GF-D8 (cell line): Measurements from ENCODE around the gene ZBTB16.

Source experiments
- DNase-seq: peaks from one replicate; lab custom pipeline; 2025; lab: John Stamatoyannopoulos, UW

ZBTB16 gene

DNA sequence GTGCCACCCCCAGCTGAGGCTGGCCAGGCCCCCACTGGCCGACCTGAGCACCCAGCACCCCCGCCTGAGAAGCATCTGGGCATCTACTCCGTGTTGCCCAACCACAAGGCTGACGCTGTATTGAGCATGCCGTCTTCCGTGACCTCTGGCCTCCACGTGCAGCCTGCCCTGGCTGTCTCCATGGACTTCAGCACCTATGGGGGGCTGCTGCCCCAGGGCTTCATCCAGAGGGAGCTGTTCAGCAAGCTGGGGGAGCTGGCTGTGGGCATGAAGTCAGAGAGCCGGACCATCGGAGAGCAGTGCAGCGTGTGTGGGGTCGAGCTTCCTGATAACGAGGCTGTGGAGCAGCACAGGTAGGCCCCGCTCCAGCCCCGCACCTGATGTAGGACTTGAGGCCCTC is 4.7 kb downstream of the ZBTB16 start:
- no peak for DNase-seq

DNA sequence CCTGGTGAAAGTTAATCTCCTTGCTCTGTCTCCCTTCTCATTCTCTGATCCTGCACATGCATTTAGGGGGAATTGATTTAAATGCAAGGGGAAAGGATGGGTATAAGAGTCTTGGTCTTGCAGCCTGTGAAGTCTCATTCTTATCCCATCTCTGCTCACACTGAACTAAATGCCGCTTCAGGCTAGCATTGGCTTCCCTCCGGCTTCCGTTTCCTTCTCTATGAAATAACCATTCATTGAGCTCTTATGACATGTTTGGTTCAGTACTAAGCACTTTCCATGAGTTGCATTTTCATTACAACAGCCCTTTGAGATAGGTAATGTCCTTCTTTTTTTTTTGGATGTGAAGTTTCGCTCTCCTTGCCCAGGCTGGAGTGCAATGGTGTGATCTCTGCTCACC is 5.6 kb downstream of the ZBTB16 start:
- no peak for DNase-seq

DNA sequence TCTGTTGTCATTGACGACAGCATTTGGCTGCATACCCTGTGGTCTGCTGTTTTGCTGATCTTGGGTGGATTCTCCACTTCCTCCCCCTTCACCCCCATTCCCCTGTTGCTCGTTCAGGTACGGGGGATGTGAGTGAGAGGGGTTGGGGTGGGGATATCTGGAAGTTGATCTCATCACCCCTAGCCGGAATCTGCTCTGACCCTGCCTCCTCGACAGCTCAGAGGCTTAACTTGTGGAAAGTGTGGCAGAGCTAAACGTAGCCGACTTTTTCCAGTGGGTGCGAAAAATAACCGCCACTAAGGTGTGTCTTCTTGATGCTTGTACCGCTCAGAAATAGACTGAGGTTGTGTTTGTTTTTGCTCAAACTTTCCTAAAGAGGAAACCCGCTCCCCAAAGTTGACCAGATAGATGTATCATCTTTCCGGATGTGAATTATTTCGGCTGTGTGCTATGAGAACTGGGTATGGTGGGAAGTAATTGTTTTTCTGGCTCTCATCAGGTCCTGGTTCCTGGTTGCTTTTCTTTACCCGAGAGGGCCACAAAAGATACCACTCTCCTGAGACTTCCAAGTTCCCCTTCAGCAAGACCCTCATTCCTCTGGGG is 6.6 kb downstream of the ZBTB16 start:
- DNase-seq, result no peak

GRCh38 chr11:114068327-114068726 is 8.8 kb downstream of the ZBTB16 start:
- DNase-seq, result no peak

DNA sequence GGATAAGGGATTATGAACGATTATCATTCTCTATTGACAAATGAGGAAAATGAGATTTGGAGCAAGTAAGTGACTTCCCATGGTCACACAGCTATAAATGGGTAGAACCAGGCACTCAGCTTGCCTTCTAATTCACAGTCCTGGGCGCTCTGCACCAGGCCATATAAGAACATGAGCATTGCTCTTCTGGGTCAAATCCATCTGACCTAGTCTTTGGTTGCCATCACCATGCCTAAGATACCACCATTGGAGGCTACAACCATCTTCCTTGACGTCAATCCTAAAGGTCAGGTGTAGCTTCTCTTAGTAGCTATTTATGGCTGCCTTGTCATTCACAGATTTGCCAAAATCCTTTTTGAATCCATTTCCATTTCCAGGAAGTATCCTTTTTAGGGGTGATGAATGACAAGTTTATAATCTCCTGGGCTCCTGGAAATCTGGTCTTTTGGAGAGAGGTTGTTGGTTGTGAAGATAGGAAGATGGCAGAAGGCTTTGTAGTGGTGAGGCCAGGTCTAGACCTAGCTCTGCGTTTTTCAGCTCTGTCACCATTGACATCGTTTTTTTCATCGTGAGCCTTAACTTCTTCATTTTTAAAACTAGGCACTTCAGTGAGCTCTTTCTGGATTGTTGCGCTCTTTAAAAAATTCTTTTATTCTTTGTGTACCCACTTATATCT is 11.1 kb downstream of the ZBTB16 start:
- DNase-seq, result no peak

GRCh38 chr11:114073007-114073827 is 13.7 kb downstream of the ZBTB16 start:
- DNase-seq, result peak; percentile 99

DNA sequence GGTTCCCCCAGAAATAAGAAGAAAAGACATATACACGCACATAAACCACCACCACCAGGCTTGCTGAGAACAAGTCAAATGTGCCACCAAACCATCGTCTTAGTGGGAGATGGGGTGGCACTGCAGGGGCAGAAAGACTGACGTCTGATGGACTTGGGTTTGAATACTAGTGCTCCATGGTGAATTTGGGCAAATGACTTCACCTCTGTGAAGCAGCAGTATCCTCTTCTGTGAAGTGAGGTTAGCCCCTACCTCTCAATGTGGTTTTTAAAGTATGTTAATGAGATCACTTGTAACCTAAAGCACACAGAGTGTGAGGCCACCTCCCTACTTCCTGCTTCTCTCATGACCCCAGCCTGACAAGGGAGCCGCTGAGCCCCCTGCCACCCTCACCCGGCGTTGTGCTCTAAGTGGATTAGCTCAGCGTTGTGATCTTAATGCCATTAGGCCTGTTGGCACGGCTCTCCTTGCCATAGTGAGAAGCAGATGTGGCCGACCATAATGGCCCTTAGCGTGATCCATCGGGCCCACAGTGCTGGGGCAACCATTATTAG is 14.4 kb downstream of the ZBTB16 start:
- DNase-seq, result peak; percentile 54

- DNase-seq, result no peak
These were observed 15.2 kb downstream of the ZBTB16 start for GRCh38 chr11:114074546-114075343.

DNA sequence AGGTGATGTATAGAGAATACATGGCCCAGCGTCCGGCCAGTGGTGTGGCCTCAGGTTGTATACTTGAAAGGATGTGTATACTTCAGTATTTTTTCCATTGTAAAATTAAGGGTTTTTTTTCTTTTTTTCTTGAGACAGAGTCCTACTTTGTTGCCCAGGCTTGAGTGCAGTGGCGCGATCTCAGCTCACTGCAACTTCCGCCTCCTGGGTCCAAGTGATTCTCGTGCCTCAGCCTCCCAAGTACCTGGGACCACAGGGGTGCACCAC is 15.8 kb downstream of the ZBTB16 start:
- no peak for DNase-seq

DNA sequence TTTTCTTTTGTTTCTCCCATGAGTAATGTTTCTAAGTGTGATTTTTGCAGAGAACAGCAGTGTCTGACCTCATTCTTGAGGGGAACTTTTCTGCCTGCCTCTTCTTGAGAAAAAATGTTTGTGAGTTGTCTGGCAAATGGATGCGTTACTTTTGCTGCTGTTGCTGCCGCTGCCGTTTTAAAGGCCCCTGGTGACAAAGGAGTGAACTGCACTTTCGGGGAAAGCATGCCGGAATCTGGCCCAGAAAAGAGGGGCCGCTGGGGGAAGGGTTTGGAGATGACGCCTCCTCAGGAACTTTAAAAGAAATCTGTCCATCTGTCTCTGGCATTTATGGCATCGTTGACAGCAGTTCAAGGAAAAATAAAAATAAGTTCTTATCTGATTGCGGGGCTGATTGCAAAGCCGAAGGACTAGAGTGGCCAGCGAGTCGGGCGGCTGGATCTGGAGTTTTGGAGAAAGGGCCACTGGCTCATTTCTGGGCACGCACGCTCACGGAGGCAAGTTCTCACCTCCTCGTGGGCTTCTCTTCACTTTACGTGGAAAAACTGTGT is 16.5 kb downstream of the ZBTB16 start:
- DNase-seq, result no peak

DNA sequence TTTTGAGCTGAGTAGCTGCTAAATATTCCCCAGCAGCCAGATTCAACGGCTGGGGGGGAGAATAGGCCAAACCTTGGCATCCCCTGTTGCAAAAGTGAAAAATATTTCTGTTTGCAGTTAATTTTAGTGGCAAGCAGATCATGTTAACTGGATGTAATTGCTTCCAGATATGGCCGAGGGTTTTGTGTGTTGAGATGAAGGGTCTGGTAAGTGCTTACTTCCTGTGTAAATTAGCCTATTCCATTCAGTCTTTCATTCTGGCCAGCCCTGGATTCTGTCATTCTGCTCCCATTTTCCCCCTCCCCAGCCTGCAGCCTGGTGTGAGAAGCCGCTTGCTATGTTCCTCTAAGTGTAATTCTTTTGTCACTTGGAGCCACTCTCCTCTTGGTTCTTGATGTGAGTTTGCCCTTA is 17.4 kb downstream of the ZBTB16 start:
- DNase-seq, result peak; percentile 71

- peak; percentile 97 for DNase-seq
These were observed 18.2 kb downstream of the ZBTB16 start for GRCh38 chr11:114077482-114078305.

GRCh38 chr11:114078423-114078822 is 18.9 kb downstream of the ZBTB16 start:
- DNase-seq, result no peak

DNA sequence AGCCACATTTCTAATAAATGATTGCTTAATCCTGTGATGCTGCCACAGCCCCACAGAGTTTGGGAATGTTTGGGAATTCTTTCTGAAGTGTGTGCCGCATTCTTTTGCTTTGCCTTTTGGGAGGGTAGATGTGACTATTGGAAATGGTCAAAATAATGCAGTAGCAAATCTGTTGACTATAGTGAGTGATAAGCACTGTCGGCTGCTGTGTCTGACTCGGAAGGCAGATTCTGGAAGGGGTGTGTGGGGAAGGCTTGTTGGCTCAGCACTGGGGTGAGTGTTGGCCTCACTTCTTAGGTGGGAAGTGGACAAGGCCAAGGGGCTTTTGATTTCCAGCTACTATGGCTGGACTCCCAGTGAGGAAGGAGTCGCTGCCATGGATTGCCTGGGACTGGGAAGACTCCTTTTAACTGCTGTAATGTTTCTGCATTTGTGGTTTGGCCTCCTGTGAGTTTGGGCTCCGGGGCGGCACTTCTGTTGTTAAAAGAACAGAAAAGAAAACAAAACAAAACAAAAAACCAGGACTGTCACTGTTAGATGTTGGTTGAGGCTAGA is 20.1 kb downstream of the ZBTB16 start:
- no peak for DNase-seq

DNA sequence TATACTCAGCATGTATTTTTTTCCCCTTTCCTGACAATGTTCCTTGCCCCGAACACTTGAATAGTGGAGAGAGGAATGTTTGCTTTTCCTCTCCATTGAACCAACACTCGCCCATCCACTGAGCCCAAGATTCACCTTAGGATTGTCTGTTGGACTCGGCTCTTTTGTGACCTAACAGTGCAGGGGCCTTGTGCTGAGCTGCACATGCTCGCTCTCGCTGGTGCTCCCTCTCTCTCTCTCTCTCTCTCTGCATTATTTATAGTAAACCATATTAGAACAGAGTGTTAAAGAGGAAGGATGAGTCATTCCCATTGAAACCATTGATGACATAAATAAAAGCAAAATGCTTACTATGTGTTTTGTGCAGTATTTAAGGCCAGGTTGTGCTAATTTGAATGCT is 20.7 kb downstream of the ZBTB16 start:
- DNase-seq, result no peak

DNA sequence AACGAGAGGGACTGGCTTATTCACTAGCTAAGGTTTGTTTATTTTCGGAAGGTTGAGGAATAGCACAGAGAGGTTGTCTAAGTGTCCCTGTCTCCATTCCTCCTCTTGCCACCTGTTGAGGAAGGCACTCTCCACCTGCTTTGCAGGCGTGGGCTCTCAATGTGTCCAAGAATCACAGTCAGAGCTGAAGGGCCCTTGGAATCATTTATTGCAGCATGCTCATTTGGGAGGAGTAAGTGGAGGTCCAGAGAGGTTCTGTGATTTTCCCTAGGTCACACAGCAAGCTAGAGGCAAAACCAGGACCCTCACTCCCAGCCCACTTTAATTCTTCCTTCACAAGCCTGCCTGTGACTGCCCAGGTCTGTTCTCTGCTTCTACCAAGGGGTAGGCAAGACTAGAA is 21.3 kb downstream of the ZBTB16 start:
- no peak for DNase-seq

- no peak for DNase-seq
These were observed 22.3 kb downstream of the ZBTB16 start for GRCh38 chr11:114081641-114082414.

DNA sequence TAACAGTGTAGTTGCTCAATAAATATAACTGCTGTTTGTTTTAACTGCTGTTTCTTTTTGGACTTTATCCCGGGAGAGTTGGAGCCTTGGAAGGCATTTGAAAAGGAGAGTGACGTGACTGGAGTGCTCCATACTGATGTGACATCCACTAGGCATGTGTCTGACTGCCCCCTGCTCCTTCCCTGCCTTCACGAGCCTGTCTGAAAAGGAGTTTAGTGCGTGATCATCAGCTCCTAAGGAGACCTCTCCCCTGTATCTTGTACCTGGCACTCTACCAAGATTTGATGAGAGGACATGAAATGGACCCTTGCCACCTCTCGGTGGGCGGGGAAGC is 22.9 kb downstream of the ZBTB16 start:
- DNase-seq, result peak; percentile 96

DNA sequence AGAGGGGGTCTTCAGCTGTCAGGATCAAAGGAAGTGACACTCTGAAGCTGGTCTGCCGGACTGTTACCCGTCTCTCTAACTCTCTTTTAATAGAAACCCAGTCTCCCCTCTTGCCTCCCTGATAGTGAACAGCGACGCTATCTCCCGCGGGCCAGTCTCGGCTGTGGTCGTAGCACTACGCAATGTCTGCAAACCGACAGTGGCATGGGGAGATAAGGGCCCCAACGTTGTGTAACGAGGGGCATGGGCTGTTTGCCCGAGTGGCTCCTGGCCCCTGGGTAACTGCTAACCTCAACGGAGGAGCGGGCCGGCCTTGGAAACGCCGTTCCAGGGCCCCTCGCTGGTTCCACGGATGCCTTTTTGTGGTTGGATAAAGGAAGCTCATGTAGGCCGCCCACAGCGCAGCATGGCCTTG is 23.3 kb downstream of the ZBTB16 start:
- peak; percentile 100 for DNase-seq
